IPS DF 4.7 (cell line): ENCODE measurements around the gene PTMA.

Experiments used
- DNase-seq: peaks from one replicate; pipeline ENCODE4 v3.0.0-alpha.2; 2013; ENCODE audit warnings: low spot score; ENCODE audit errors: extremely low read depth

Gene PTMA

DNA sequence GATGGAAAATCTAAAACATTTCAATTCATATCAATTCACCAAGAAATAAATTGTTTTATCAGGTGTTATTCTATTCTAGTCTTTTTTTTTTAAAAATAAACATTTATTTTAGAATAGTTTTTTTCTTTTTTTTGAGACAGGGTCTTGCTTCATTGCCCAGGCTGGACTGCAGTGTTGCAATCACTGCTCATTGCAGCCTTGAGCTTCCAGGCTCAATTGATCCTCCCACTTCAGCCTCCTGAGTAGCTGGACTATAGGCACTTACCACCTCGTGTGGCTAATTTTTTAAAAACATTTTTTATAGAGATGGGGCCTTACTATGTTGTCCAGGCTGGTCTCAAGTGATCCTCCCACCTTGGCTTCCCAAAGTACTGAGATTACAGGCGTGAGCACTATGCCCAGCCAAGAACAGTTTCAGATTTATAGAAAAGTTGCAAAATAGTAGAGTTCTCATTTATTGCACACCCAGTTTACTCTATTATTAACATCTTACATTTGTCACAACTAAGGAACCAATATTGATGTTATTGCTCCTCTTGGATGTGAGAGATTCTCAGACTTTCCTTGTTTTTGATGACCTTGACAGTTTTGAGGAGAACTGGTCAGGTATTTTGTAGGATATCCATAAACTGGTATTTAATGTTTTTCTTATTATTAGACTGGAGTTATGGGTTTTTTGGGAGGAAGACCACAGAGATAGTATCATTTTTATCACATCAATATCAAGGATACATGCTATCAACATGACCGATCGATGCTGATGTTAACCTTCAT is 42.9 kb downstream of the PTMA start:
- DNase-seq: no peak

DNA sequence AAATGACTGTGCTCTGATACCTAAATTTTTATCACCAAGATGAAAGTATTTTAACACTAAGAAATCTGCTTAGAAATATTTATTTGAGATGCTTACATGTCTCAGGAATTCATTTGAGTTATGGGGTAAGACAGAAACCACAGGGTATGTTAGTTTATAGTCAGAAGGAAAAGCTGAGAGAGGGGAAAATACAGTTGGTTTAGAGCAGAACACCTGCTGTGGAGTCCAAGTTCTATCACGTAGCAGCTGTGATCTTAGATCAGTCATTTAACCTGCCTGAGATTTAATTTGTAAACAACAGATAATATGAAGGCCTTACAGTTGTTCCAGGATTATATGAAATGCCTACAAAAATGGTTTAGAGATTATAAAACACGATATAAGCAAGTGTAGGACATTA is 43.7 kb downstream of the PTMA start:
- no peak for DNase-seq

DNA sequence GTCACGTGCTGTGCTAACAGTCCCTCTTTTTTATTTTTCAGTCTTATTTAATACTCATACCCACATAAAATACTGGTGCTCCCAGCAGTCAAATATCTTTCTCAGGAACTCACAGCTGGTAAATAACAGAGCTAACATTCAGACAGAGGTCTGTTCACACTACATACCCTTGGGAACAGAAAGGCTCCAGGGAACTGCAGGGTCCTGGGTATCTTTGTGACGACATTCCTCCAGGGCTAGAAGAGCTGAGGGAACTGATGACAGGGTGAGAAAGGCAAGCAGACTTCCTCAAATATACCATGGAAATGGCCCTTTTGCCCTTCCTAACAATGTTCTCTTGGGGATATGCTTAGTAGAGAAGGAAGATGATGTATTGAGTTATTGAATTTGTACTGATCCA is 53.4 kb downstream of the PTMA start:
- no peak for DNase-seq
